ENCODE results near the gene LTBP1. TPM values are rescaled to one million over a fixed set of nuclear protein-coding genes. Genes with fewer than 3 reads are reported as not detected.

LTBP1 gene
- total and polyA plus RNA-seq, 2 experiments from 2014 or later = 15.7 to 49.8 TPM

DNA sequence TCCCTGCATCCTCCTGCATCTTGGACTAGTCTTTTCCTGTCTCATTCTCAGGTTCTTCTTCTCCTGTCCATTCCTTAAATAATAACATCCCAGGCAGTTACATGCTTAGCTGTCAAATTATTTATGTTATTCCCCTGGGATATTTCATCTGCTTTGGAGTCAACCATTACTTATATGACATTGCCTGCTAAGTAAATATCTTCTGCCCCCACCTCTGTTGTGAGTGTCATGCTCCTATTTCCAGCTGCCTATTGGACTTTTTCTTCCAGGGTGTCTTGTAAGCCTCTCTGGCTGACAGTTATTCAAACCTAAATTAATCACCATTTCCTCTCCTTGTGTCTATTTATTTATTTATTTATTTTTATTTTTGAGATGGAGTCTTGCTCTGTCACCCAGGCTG, 405.0 kb downstream of the LTBP1 start:
- ATAC-seq = no peak
- DNase-seq (ENCODE audit: low spot score) = no peak
- TF ChIP-seq NANOG (IDR thresholded peaks at IDR 0.05; ENCODE audit: borderline replicate concordance) = no peak
- TF ChIP-seq POLR2AphosphoS5 (IDR thresholded peaks at IDR 0.05; ENCODE audit: low read depth) = no peak
- TF ChIP-seq, protein P1, sequence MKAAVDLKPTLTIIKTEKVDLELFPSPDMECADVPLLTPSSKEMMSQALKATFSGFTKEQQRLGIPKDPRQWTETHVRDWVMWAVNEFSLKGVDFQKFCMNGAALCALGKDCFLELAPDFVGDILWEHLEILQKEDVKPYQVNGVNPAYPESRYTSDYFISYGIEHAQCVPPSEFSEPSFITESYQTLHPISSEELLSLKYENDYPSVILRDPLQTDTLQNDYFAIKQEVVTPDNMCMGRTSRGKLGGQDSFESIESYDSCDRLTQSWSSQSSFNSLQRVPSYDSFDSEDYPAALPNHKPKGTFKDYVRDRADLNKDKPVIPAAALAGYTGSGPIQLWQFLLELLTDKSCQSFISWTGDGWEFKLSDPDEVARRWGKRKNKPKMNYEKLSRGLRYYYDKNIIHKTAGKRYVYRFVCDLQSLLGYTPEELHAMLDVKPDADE (IDR thresholded peaks at IDR 0.05) = no peak
- TF ChIP-seq, protein P2, sequence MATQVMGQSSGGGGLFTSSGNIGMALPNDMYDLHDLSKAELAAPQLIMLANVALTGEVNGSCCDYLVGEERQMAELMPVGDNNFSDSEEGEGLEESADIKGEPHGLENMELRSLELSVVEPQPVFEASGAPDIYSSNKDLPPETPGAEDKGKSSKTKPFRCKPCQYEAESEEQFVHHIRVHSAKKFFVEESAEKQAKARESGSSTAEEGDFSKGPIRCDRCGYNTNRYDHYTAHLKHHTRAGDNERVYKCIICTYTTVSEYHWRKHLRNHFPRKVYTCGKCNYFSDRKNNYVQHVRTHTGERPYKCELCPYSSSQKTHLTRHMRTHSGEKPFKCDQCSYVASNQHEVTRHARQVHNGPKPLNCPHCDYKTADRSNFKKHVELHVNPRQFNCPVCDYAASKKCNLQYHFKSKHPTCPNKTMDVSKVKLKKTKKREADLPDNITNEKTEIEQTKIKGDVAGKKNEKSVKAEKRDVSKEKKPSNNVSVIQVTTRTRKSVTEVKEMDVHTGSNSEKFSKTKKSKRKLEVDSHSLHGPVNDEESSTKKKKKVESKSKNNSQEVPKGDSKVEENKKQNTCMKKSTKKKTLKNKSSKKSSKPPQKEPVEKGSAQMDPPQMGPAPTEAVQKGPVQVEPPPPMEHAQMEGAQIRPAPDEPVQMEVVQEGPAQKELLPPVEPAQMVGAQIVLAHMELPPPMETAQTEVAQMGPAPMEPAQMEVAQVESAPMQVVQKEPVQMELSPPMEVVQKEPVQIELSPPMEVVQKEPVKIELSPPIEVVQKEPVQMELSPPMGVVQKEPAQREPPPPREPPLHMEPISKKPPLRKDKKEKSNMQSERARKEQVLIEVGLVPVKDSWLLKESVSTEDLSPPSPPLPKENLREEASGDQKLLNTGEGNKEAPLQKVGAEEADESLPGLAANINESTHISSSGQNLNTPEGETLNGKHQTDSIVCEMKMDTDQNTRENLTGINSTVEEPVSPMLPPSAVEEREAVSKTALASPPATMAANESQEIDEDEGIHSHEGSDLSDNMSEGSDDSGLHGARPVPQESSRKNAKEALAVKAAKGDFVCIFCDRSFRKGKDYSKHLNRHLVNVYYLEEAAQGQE (IDR thresholded peaks at IDR 0.05; ENCODE audit: unreplicated experiment) = no peak
- TF ChIP-seq, protein P3, sequence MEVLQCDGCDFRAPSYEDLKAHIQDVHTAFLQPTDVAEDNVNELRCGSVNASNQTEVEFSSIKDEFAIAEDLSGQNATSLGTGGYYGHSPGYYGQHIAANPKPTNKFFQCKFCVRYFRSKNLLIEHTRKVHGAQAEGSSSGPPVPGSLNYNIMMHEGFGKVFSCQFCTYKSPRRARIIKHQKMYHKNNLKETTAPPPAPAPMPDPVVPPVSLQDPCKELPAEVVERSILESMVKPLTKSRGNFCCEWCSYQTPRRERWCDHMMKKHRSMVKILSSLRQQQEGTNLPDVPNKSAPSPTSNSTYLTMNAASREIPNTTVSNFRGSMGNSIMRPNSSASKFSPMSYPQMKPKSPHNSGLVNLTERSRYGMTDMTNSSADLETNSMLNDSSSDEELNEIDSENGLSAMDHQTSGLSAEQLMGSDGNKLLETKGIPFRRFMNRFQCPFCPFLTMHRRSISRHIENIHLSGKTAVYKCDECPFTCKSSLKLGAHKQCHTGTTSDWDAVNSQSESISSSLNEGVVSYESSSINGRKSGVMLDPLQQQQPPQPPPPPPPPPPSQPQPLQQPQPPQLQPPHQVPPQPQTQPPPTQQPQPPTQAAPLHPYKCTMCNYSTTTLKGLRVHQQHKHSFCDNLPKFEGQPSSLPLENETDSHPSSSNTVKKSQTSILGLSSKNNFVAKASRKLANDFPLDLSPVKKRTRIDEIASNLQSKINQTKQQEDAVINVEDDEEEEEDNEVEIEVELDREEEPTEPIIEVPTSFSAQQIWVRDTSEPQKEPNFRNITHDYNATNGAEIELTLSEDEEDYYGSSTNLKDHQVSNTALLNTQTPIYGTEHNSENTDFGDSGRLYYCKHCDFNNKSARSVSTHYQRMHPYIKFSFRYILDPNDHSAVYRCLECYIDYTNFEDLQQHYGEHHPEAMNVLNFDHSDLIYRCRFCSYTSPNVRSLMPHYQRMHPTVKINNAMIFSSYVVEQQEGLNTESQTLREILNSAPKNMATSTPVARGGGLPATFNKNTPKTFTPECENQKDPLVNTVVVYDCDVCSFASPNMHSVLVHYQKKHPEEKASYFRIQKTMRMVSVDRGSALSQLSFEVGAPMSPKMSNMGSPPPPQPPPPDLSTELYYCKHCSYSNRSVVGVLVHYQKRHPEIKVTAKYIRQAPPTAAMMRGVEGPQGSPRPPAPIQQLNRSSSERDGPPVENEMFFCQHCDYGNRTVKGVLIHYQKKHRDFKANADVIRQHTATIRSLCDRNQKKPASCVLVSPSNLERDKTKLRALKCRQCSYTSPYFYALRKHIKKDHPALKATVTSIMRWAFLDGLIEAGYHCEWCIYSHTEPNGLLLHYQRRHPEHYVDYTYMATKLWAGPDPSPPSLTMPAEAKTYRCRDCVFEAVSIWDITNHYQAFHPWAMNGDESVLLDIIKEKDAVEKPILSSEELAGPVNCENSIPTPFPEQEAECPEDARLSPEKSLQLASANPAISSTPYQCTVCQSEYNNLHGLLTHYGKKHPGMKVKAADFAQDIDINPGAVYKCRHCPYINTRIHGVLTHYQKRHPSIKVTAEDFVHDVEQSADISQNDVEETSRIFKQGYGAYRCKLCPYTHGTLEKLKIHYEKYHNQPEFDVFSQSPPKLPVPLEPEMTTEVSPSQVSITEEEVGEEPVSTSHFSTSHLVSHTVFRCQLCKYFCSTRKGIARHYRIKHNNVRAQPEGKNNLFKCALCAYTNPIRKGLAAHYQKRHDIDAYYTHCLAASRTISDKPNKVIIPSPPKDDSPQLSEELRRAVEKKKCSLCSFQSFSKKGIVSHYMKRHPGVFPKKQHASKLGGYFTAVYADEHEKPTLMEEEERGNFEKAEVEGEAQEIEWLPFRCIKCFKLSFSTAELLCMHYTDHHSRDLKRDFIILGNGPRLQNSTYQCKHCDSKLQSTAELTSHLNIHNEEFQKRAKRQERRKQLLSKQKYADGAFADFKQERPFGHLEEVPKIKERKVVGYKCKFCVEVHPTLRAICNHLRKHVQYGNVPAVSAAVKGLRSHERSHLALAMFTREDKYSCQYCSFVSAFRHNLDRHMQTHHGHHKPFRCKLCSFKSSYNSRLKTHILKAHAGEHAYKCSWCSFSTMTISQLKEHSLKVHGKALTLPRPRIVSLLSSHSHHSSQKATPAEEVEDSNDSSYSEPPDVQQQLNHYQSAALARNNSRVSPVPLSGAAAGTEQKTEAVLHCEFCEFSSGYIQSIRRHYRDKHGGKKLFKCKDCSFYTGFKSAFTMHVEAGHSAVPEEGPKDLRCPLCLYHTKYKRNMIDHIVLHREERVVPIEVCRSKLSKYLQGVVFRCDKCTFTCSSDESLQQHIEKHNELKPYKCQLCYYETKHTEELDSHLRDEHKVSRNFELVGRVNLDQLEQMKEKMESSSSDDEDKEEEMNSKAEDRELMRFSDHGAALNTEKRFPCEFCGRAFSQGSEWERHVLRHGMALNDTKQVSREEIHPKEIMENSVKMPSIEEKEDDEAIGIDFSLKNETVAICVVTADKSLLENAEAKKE (CRISPR knock-in tag; IDR thresholded peaks at IDR 0.05) = no peak
- no peak for TF ChIP-seq JUNB (IDR thresholded peaks at IDR 0.05; ENCODE audit: unreplicated experiment)
- TF ChIP-seq CREB1 (CRISPR knock-in tag; IDR thresholded peaks at IDR 0.05; ENCODE audit: low read depth) = no peak
- no peak for TF ChIP-seq ZNF331 (CRISPR knock-in tag; IDR thresholded peaks at IDR 0.05; ENCODE audit: low read depth)
- TF ChIP-seq EZH2 (IDR thresholded peaks at IDR 0.05; ENCODE audit: low read depth, unreplicated experiment) = no peak
- TF ChIP-seq, protein P4, sequence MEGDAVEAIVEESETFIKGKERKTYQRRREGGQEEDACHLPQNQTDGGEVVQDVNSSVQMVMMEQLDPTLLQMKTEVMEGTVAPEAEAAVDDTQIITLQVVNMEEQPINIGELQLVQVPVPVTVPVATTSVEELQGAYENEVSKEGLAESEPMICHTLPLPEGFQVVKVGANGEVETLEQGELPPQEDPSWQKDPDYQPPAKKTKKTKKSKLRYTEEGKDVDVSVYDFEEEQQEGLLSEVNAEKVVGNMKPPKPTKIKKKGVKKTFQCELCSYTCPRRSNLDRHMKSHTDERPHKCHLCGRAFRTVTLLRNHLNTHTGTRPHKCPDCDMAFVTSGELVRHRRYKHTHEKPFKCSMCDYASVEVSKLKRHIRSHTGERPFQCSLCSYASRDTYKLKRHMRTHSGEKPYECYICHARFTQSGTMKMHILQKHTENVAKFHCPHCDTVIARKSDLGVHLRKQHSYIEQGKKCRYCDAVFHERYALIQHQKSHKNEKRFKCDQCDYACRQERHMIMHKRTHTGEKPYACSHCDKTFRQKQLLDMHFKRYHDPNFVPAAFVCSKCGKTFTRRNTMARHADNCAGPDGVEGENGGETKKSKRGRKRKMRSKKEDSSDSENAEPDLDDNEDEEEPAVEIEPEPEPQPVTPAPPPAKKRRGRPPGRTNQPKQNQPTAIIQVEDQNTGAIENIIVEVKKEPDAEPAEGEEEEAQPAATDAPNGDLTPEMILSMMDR (conservative IDR thresholded peaks at IDR 0.05; ENCODE audit: low read depth in 2 of 2) = no peak
- Histone ChIP-seq H3K36me3 (ENCODE audit: insufficient read depth) (peaks cover 6% of the 10 kb centered on the region; the same call in 1 of the 2 replicates), H4K20me1 (replicated peaks; ENCODE audit: insufficient read depth) (no peaks in the 10 kb centered on the region), H3K27ac (ENCODE audit: low read depth) (no peak overlapping the region), H3F3A (replicated peaks; ENCODE audit: low read depth) (no peaks in the 10 kb centered on the region), H3K4me2 (no peak overlapping the region), H2AFZ (no peak overlapping the region), H3K79me2 (replicated peaks; ENCODE audit: insufficient read depth) (no peaks in the 10 kb centered on the region), H3K27me3 (ENCODE audit: insufficient read depth) (no peaks in the 10 kb centered on the region), H3K9me2 (ENCODE audit: insufficient read depth) (no peaks in the 10 kb centered on the region), H3K4me3 (no peak overlapping the region), H3K4me1 (ENCODE audit: insufficient read depth) (no peaks in the 10 kb centered on the region)
- no peaks in the 10 kb centered on the region for H3K4me1 Mint-ChIP-seq
- H3K36me3 Mint-ChIP-seq (ENCODE audit: low read depth) = peaks cover 17% of the 10 kb centered on the region
- no peak overlapping the region for H3K4me3 Mint-ChIP-seq
- H3K9me3 Mint-ChIP-seq = peaks cover 12% of the 10 kb centered on the region; the same call in 2 of the 3 replicates
- H3K27me3 Mint-ChIP-seq (ENCODE audit: insufficient read depth, low read depth, poor library complexity) = no peaks in the 10 kb centered on the region
- H3K27ac Mint-ChIP-seq = no peak overlapping the region

Measured in GM23338 (cell line).